Mesothelial cell of epicardium (in vitro differentiated cells): Measurements from ENCODE around the gene BCAN. TPM values are rescaled to one million over a fixed set of nuclear protein-coding genes. Genes with fewer than 3 reads are reported as not detected.

Source experiments
- DNase-seq, 2 experiments: peaks; one replicate each; pipeline ENCODE4 v3.0.0; 2021; ENCODE audit warnings: low spot score in 2 of 2; ENCODE audit not compliant: unreplicated experiment in 2 of 2
- H3K27ac Mint-ChIP-seq: 2 replicates; pipeline ENCODE4 v1.8.0; 2021; ENCODE audit warnings: mixed read lengths
- H3K27me3 Mint-ChIP-seq: 2 replicates; pipeline ENCODE4 v1.8.0; 2021; ENCODE audit warnings: low read depth, mixed read lengths
- H3K36me3 Mint-ChIP-seq: 2 replicates; pipeline ENCODE4 v1.8.0; 2021; ENCODE audit warnings: mixed read lengths
- H3K4me1 Mint-ChIP-seq: 2 replicates; pipeline ENCODE4 v1.8.0; 2021; ENCODE audit warnings: mixed read lengths
- H3K4me3 Mint-ChIP-seq: 2 replicates; pipeline ENCODE4 v1.8.0; 2021; ENCODE audit warnings: mild to moderate bottlenecking, moderate library complexity, mixed read lengths
- H3K9me3 Mint-ChIP-seq: 2 replicates; pipeline ENCODE4 v1.8.0; 2021; ENCODE audit warnings: mixed read lengths
- CTCF ChIP-seq: fragments of 200-600 bp; sonication (generic); IDR thresholded peaks from one replicate; pipeline ENCODE4 v1.5.0; 2021; ENCODE audit warnings: antibody characterized with exemption; ENCODE audit not compliant: unreplicated experiment
- total RNA-seq: library from RNA; stranded (reverse); gene quantifications from 3 replicates; pipeline ENCODE4 v1.2.1, GENCODE V29; 2021

The BCAN gene
- total RNA-seq, 1 donor from 2014 or later: 0.85 TPM

GRCh38 chr1:156700736-156701531 lies 59.0 kb downstream of the BCAN start:
- H3K4me3 Mint-ChIP-seq: peak overlapping the region; percentile 84
- no peak for TF ChIP-seq CTCF
- H3K9me3 Mint-ChIP-seq: no peaks in the 10 kb centered on the region
- no peak for DNase-seq
- peaks cover 59% of the 10 kb centered on the region for H3K4me1 Mint-ChIP-seq
- H3K27ac Mint-ChIP-seq: peak overlapping the region; percentile 62
- H3K36me3 Mint-ChIP-seq: peaks cover 27% of the 10 kb centered on the region
- no peaks in the 10 kb centered on the region for H3K27me3 Mint-ChIP-seq

GRCh38 chr1:156703336-156703735 lies 61.4 kb downstream of the BCAN start:
- H3K36me3 Mint-ChIP-seq: peaks cover 12% of the 10 kb centered on the region
- H3K27ac Mint-ChIP-seq: peak overlapping the region; percentile 79
- H3K4me3 Mint-ChIP-seq: peak overlapping the region; percentile 84
- DNase-seq: no peak
- no peak for TF ChIP-seq CTCF
- H3K9me3 Mint-ChIP-seq: no peaks in the 10 kb centered on the region
- H3K4me1 Mint-ChIP-seq: peaks cover 72% of the 10 kb centered on the region
- H3K27me3 Mint-ChIP-seq: no peaks in the 10 kb centered on the region

GRCh38 chr1:156703741-156704140 lies 61.8 kb downstream of the BCAN start:
- Mint-ChIP-seq H3K4me3 (peak overlapping the region; percentile 84), H3K27me3 (no peaks in the 10 kb centered on the region), H3K27ac (peak overlapping the region; percentile 79), H3K36me3 (peaks cover 11% of the 10 kb centered on the region), H3K9me3 (no peaks in the 10 kb centered on the region), H3K4me1 (peaks cover 76% of the 10 kb centered on the region)
- no peak for TF ChIP-seq CTCF
- DNase-seq: no peak

- no peaks in the 10 kb centered on the region for H3K27me3 Mint-ChIP-seq
- peaks cover 7% of the 10 kb centered on the region for H3K36me3 Mint-ChIP-seq
- H3K4me3 Mint-ChIP-seq: peak overlapping the region; percentile 84
- H3K4me1 Mint-ChIP-seq: peaks cover 77% of the 10 kb centered on the region
- TF ChIP-seq CTCF: no peak
- no peaks in the 10 kb centered on the region for H3K9me3 Mint-ChIP-seq
- no peak for DNase-seq
- H3K27ac Mint-ChIP-seq: peak overlapping the region; percentile 79
Measured at GRCh38 chr1:156704166-156704711, 62.3 kb downstream of the BCAN start.

GRCh38 chr1:156704930-156705320 lies 63.0 kb downstream of the BCAN start:
- no peak for TF ChIP-seq CTCF
- Mint-ChIP-seq H3K36me3 (peaks cover 3% of the 10 kb centered on the region), H3K9me3 (no peaks in the 10 kb centered on the region), H3K27me3 (no peaks in the 10 kb centered on the region), H3K27ac (peak overlapping the region; percentile 79), H3K4me1 (peaks cover 80% of the 10 kb centered on the region), H3K4me3 (peak overlapping the region; percentile 84)
- DNase-seq: no peak
